Fibroblast of mammary gland (primary cell): ENCODE measurements around the gene NR6A1.

Experiments used
- DNase-seq: peaks from one replicate; pipeline ENCODE4 v3.0.0-alpha.2; 2010; ENCODE audit warnings: low read depth
- H3K4me3 ChIP-seq: 2 replicates; pipeline ENCODE4 v1.5.1; 2011; ENCODE audit warnings: low read depth, mild to moderate bottlenecking, low read length, moderate library complexity; ENCODE audit not compliant: control insufficient read depth
- TF ChIP-seq, protein P1 (sequence below): conservative IDR thresholded peaks from 2 replicates; pipeline ENCODE4 v1.5.1; 2011; ENCODE audit warnings: low read depth, low read length, inconsistent platforms; ENCODE audit not compliant: control insufficient read depth, insufficient read depth

The NR6A1 gene

DNA sequence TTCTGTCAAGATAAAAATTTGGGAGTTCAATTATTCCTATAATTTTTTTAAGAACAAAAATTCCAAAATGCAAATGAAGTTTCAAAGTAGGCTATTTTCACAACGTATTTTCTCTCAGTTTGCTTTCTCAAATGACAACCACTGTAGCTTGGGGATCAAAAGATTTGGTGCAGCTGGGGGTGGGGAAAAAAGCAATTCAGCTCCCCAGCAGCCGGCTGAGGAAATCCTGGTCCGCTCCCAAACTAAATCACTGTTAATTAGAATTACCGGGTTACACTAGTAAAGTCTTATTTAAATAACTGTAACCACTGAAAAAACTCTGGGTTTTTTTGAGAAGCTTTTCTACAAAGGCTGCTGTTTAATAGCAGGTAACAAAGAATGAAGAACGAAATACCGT lies 5.7 kb downstream of the NR6A1 start:
- no peak overlapping the region for H3K4me3 ChIP-seq
- no peak for DNase-seq
- TF ChIP-seq, protein P1, sequence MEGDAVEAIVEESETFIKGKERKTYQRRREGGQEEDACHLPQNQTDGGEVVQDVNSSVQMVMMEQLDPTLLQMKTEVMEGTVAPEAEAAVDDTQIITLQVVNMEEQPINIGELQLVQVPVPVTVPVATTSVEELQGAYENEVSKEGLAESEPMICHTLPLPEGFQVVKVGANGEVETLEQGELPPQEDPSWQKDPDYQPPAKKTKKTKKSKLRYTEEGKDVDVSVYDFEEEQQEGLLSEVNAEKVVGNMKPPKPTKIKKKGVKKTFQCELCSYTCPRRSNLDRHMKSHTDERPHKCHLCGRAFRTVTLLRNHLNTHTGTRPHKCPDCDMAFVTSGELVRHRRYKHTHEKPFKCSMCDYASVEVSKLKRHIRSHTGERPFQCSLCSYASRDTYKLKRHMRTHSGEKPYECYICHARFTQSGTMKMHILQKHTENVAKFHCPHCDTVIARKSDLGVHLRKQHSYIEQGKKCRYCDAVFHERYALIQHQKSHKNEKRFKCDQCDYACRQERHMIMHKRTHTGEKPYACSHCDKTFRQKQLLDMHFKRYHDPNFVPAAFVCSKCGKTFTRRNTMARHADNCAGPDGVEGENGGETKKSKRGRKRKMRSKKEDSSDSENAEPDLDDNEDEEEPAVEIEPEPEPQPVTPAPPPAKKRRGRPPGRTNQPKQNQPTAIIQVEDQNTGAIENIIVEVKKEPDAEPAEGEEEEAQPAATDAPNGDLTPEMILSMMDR = no peak

DNA sequence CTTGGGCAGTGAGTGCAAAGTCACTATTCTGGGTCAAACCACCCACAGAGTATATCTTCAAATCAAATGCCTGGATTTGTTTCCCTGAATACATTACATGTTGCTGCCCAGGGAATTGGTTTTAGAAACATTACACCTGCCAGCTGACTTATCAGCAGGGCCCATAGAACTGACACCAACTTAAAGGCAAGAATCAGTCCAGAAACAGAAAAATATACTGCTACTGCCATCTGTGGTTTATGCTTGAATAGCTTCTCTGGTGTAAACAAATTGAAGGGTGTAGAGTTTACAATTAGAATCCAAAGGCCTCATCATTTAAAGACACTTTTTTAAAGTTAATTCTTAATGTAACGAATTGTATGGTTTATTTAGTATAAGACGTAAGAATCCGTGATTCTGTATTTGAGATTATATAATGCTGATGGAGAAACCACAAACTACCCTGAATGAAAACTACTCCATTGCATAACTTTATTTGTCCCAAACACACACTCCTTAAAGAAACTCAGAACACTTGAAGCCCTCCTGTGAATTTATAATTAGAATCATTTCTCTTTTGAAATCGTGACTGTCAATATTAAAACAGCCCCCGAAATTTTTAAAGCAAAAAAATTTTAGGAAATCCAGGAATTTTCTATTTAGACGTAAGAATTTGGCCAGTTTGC lies 6.2 kb downstream of the NR6A1 start:
- DNase-seq = no peak
- no peak overlapping the region for H3K4me3 ChIP-seq
- TF ChIP-seq, protein P1 = peak; percentile 31

DNA sequence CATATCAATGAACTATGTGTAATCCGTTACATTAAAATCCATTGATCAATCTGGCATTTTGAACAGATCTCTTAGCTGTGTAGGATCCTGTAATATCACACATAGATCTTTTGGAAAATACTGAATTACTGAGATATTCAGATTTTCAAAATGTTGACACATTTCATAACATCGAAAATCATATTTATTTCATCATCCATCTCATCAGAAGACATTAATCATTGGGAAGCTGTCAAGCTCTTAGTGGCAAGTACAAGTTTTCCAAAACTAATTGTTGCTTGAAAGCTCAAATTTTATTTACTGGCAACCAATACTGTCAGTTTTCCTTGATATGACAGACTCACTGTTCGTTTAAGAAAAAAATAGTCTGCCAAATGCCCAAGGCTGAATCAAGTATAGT lies 8.5 kb downstream of the NR6A1 start:
- TF ChIP-seq, protein P1 = no peak
- no peak overlapping the region for H3K4me3 ChIP-seq
- no peak for DNase-seq

GRCh38 chr9:124761710-124762109 lies 9.4 kb downstream of the NR6A1 start:
- TF ChIP-seq, protein P1 = no peak
- no peak overlapping the region for H3K4me3 ChIP-seq
- DNase-seq = no peak

DNA sequence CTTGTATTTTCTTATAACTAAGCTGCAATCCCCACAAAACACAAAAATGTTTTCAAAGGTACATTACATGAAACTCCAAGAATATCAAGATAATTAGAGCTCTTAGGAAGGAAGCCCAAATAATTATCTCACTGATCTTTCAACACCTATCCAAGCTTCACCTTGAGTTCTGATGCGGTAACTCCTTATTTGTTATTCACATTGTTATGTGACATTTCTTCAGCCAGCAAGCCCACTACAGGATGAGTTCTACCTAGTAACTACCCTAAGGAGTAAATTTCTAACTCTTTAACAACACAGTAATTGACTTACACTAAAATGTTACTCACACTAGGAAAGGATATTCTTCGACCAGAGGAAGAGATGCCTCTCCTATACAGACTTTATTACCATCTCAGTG lies 9.9 kb downstream of the NR6A1 start:
- DNase-seq = no peak
- H3K4me3 ChIP-seq = no peak overlapping the region
- TF ChIP-seq, protein P1 = no peak

DNA sequence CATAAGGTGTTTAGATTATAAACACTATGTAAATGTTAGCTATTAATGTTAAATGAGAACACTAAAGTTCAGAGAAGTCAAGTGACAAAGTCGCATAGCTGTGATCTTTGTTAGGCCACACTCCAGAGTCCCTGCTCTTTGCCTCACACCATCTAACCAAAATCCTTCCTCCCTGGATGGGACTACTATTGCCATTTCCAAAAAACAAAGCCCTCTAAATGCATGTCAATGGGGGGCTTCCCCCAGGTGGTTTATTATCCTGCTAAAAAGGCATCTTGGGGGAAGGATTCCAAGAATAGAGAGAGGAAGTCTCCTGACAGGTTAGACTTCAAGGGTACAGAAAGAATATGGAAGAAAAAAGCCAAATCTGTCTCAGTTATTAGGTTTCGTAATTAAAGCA lies 10.4 kb downstream of the NR6A1 start:
- no peak overlapping the region for H3K4me3 ChIP-seq

More for the DNA sequence above, 10.4 kb downstream of the NR6A1 start:
- TF ChIP-seq, protein P1 = no peak
- DNase-seq = no peak
